IMR-90 (cell line): ENCODE measurements around the gene AGBL1. TPM values are rescaled to one million over a fixed set of nuclear protein-coding genes. Genes with fewer than 3 reads are reported as not detected.

ENCODE experiments used
- ATAC-seq: fragments of 200-7000 bp; cut with Tn5 transposase; 2 replicates; pipeline ENCODE4 v1.9.1; 2020; ENCODE audit warnings: low read depth, mild to moderate bottlenecking, moderate library complexity
- BruUV-seq: library from RNA; stranded (reverse); fragments of 400-500 nt; replicated peaks from 2 replicates; lab custom pipeline; 2021; lab: Mats Ljungman, UMichigan
- CTCF ChIA-PET: fragments of 300-600 bp; formaldehyde crosslinking; extraction: SDS; loops from one replicate; lab custom pipeline; 2021; ENCODE audit warnings: antibody characterized with exemption; lab: Yijun Ruan, JAX
- POLR2A ChIA-PET: fragments of 300-600 bp; sonication (Branson Sonifier 250); formaldehyde crosslinking; loops from one replicate; lab custom pipeline; 2022; ENCODE audit warnings: antibody characterized with exemption; ENCODE audit not compliant: unreplicated experiment; lab: Charles Lee
- DNase-seq: peaks from one replicate; pipeline ENCODE4 v3.0.0; 2013
- H2AFZ ChIP-seq: replicated peaks from 2 replicates; pipeline ENCODE3; 2013; ENCODE audit warnings: low read length, mild to moderate bottlenecking; ENCODE audit not compliant: poor library complexity
- H2AK5ac ChIP-seq: 2 replicates; pipeline ENCODE4 v1.6.1; 2013; ENCODE audit warnings: low read depth, low read length, inconsistent platforms
- H2AK9ac ChIP-seq: replicated peaks from 2 replicates; pipeline ENCODE3; 2013; ENCODE audit warnings: mild to moderate bottlenecking, low read depth, low read length, moderate library complexity; ENCODE audit not compliant: poor library complexity
- H2BK120ac ChIP-seq: 2 replicates; pipeline ENCODE4 v1.6.1; 2013; ENCODE audit warnings: low read depth, low read length, inconsistent platforms
- H2BK15ac ChIP-seq: 3 replicates; pipeline ENCODE4 v1.6.1; 2013; ENCODE audit warnings: low read depth, low read length, inconsistent platforms
- H2BK20ac ChIP-seq: 2 replicates; pipeline ENCODE4 v1.6.1; 2013; ENCODE audit warnings: low read depth, mild to moderate bottlenecking, inconsistent platforms, low read length, moderate library complexity
- H2BK5ac ChIP-seq: 2 replicates; pipeline ENCODE4 v1.6.1; 2013; ENCODE audit warnings: mild to moderate bottlenecking, low read depth, low read length, inconsistent platforms; ENCODE audit not compliant: poor library complexity, severe bottlenecking
- H3K14ac ChIP-seq: replicated peaks from 2 replicates; pipeline ENCODE4 v1.6.1; 2013; ENCODE audit warnings: low read depth, low read length, inconsistent platforms
- H3K18ac ChIP-seq: 2 replicates; pipeline ENCODE4 v1.6.1; 2013; ENCODE audit warnings: low read depth, low read length, control low read depth
- H3K23ac ChIP-seq: 2 replicates; pipeline ENCODE4 v1.6.1; 2013; ENCODE audit warnings: low read depth, low read length, inconsistent platforms
- H3K27ac ChIP-seq: 2 replicates; pipeline ENCODE4 v1.5.1; 2013; ENCODE audit warnings: mild to moderate bottlenecking, control low read depth, low read length; ENCODE audit not compliant: insufficient read depth
- H3K27me3 ChIP-seq: 2 replicates; pipeline ENCODE4 v1.6.1; 2013; ENCODE audit warnings: low read length; ENCODE audit not compliant: control insufficient read depth, insufficient read depth
- H3K36me3 ChIP-seq: 2 replicates; pipeline ENCODE4 v1.6.1; 2013; ENCODE audit warnings: low read length, mixed read lengths; ENCODE audit not compliant: control insufficient read depth, insufficient read depth
- H3K4ac ChIP-seq: 2 replicates; pipeline ENCODE4 v1.6.1; 2013; ENCODE audit warnings: low read depth, low read length, inconsistent platforms
- H3K4me1 ChIP-seq: 2 replicates; pipeline ENCODE4 v1.6.1; 2013; ENCODE audit warnings: low read length, mixed read lengths; ENCODE audit not compliant: control insufficient read depth, insufficient read depth
- H3K4me2 ChIP-seq: 2 replicates; pipeline ENCODE4 v1.6.1; 2013; ENCODE audit warnings: low read depth, mild to moderate bottlenecking, control low read depth, low read length, moderate library complexity
- H3K4me3 ChIP-seq: 2 replicates; pipeline ENCODE4 v1.5.1; 2013; ENCODE audit warnings: low read depth, mild to moderate bottlenecking, control low read depth, low read length, moderate library complexity; ENCODE audit not compliant: insufficient read depth
- H3K56ac ChIP-seq: 2 replicates; pipeline ENCODE4 v1.6.1; 2013; ENCODE audit warnings: low read length, inconsistent platforms; ENCODE audit not compliant: insufficient read depth; ENCODE audit errors: extremely low read depth
- H3K79me1 ChIP-seq, 2 experiments: 2 replicates each; pipeline ENCODE4 v1.6.1; 2013; ENCODE audit warnings: low read length in 2 of 2, inconsistent platforms in 1 of 2, low read depth in 1 of 2
- H3K9ac ChIP-seq: 2 replicates; pipeline ENCODE4 v1.6.1; 2013; ENCODE audit warnings: low read depth, low read length, control low read depth
- H3K9me1 ChIP-seq: 2 replicates; pipeline ENCODE4 v1.6.1; 2013; ENCODE audit warnings: low read length, inconsistent platforms; ENCODE audit not compliant: insufficient read depth
- H3K9me3 ChIP-seq: 2 replicates; pipeline ENCODE4 v1.6.1; 2013; ENCODE audit warnings: low read length; ENCODE audit not compliant: control insufficient read depth, insufficient read depth
- H4K20me1 ChIP-seq: 2 replicates; pipeline ENCODE4 v1.6.1; 2013; ENCODE audit warnings: low read length, inconsistent platforms; ENCODE audit not compliant: insufficient read depth
- H4K5ac ChIP-seq: 2 replicates; pipeline ENCODE4 v1.6.1; 2013; ENCODE audit warnings: mild to moderate bottlenecking, low read depth, low read length, control low read depth
- H4K8ac ChIP-seq, 2 experiments: 2 replicates each; pipeline ENCODE4 v1.6.1; 2013; ENCODE audit warnings: low read depth in 2 of 2, low read length in 2 of 2, control low read depth in 1 of 2, inconsistent platforms in 1 of 2
- H4K91ac ChIP-seq: 2 replicates; pipeline ENCODE4 v1.6.1; 2013; ENCODE audit warnings: low read depth, low read length, inconsistent platforms; ENCODE audit not compliant: insufficient read depth
- CEBPB ChIP-seq: IDR thresholded peaks from 2 replicates; pipeline ENCODE4 v1.6.1; 2012; ENCODE audit warnings: low read depth, low read length, improper control_type of control experiment
- CHD1 ChIP-seq: IDR thresholded peaks from 2 replicates; pipeline ENCODE4 v1.6.1; 2012; ENCODE audit warnings: low read depth, low read length, improper control_type of control experiment
- CTCF ChIP-seq: conservative IDR thresholded peaks from 2 replicates; pipeline ENCODE4 v1.5.1; 2012; ENCODE audit warnings: mild to moderate bottlenecking, low read depth, low read length, improper control_type of control experiment
- FOS ChIP-seq: fragments of 150-350 bp; IDR thresholded peaks from 2 replicates; pipeline ENCODE4 v1.6.1; 2016; ENCODE audit warnings: low read depth, low read length
- MAFK ChIP-seq: IDR thresholded peaks from 2 replicates; pipeline ENCODE4 v1.6.1; 2012; ENCODE audit warnings: low read depth, low read length, improper control_type of control experiment
- MXI1 ChIP-seq: IDR thresholded peaks from 2 replicates; pipeline ENCODE4 v1.6.1; 2012; ENCODE audit warnings: low read depth, mild to moderate bottlenecking, low read length, moderate library complexity, borderline replicate concordance
- NFE2L2 ChIP-seq: fragments of 150-350 bp; IDR thresholded peaks from 2 replicates; pipeline ENCODE4 v1.6.1; 2016; ENCODE audit warnings: low read depth, mild to moderate bottlenecking, low read length
- POLR2A ChIP-seq: IDR thresholded peaks from 2 replicates; pipeline ENCODE4 v1.6.1; 2012; ENCODE audit warnings: mild to moderate bottlenecking, low read depth, low read length
- RAD21 ChIP-seq: IDR thresholded peaks from 2 replicates; pipeline ENCODE4 v1.6.1; 2012; ENCODE audit warnings: low read length, improper control_type of control experiment
- RCOR1 ChIP-seq: IDR thresholded peaks from 2 replicates; pipeline ENCODE4 v1.6.1; 2012; ENCODE audit warnings: mild to moderate bottlenecking, low read length, improper control_type of control experiment; ENCODE audit not compliant: insufficient replicate concordance
- RFX5 ChIP-seq: IDR thresholded peaks from 2 replicates; pipeline ENCODE4 v1.8.0; 2012; ENCODE audit warnings: low read depth, mild to moderate bottlenecking, low read length, moderate library complexity
- SMC3 ChIP-seq: fragments of 150-350 bp; IDR thresholded peaks from 2 replicates; pipeline ENCODE4 v1.6.1; 2016; ENCODE audit warnings: low read depth, mild to moderate bottlenecking, antibody characterized with exemption, low read length, moderate library complexity
- WGBS, 2 experiments: methylation state at CpG; one replicate each; pipeline versions ENCODE4 v1.1.5 to v1.1.7; 2013; ENCODE audit warnings: missing lambda C conversion rate in 2 of 2; ENCODE audit not compliant: insufficient read length in 1 of 2; ENCODE audit errors: extremely low coverage in 2 of 2; 5-methylcytosine and 5-hydroxymethylcytosine counted together
- dilution Hi-C: fragments of 300-500 bp; cut with HindIII; formaldehyde crosslinking; loops from one replicate; pipeline ENCODE4 v1.14.3; 2018; ENCODE audit warnings: low sequenced_read_pairs; ENCODE audit not compliant: unreplicated experiment
- in situ Hi-C: fragments of 300-500 bp; cut with MboI; formaldehyde crosslinking; loops from 3 replicates; pipeline ENCODE4 v1.14.3; 2019; ENCODE audit warnings: low sequenced_read_pairs, inconsistent platforms, mixed read lengths
- intact Hi-C: fragments of 100-400 bp; cut with micrococcal nuclease; formaldehyde crosslinking; loops from 2 replicates; pipeline ENCODE4 v1.10.0; 2022
- polyA plus RNA-seq, 3 experiments: library from polyadenylated mRNA; depleted of rRNA; stranded (reverse); fragments of >200 nt; gene quantifications; 2 replicates each; pipeline ENCODE4 v1.2.3, GENCODE V29; 2012; ENCODE audit warnings: low replicate concordance in 1 of 3
- total RNA-seq: library from RNA; depleted of rRNA; stranded (reverse); fragments of >200 nt; gene quantifications from 2 replicates; pipeline ENCODE4 v1.2.3, GENCODE V29; 2012
- TF ChIP-seq, protein P1 (sequence below): fragments of 150-350 bp; IDR thresholded peaks from 2 replicates; pipeline ENCODE4 v1.6.1; 2016; ENCODE audit warnings: low read depth, mild to moderate bottlenecking, low read length, moderate library complexity, borderline replicate concordance

Gene AGBL1
- total and polyA plus RNA-seq, 2 of the 4 experiments (the other 2 are of a cell fraction) = not detected

- Histone ChIP-seq H4K5ac (no peak overlapping the region), H3K56ac (no peak overlapping the region), H3K14ac (no peak overlapping the region), H3K27me3 (no peaks in the 10 kb centered on the region), H2AFZ (no peak overlapping the region), H4K91ac (no peak overlapping the region), H3K23ac (no peak overlapping the region), H2BK5ac (no peak overlapping the region), H3K4ac (no peak overlapping the region), H3K27ac (no peak overlapping the region), H3K9ac (no peak overlapping the region), H3K9me1 (no peaks in the 10 kb centered on the region), H3K36me3 (no peaks in the 10 kb centered on the region), H4K20me1 (no peaks in the 10 kb centered on the region), H3K4me2 (no peak overlapping the region), H2BK15ac (no peak overlapping the region), H3K9me3 (peaks cover 16% of the 10 kb centered on the region; the same call in 1 of the 2 replicates), H2AK9ac (no peak overlapping the region), H3K18ac (no peak overlapping the region), H2BK20ac (no peak overlapping the region), H2AK5ac (no peak overlapping the region), H2BK120ac (no peak overlapping the region), H4K8ac (no peak overlapping the region), H3K4me3 (no peak overlapping the region), H3K4me1 (no peaks in the 10 kb centered on the region), H3K79me1 (no peaks in the 10 kb centered on the region)
- 5% methylated on average over 4 of the region's 6 CpGs; no CpG with 5 or more reads in 1 of the 2 experiments for WGBS, 2 experiments
- no peak for ATAC-seq
- in situ Hi-C loops (loop anchor here (10.0 kb wide), 1 partner anchor 55 kb away; no protein-coding TSS in a partner anchor), dilution Hi-C loops (no loop called here), intact Hi-C loops (no loop called here)
- POLR2A ChIA-PET = no interaction called here
- no peak for TF ChIP-seq RFX5
- TF ChIP-seq CHD1 = no peak
- no peak for TF ChIP-seq POLR2A
- no peak for TF ChIP-seq FOS
- TF ChIP-seq RAD21 = no peak
- TF ChIP-seq SMC3 = no peak
- no peak for TF ChIP-seq CEBPB
- TF ChIP-seq, protein P1, sequence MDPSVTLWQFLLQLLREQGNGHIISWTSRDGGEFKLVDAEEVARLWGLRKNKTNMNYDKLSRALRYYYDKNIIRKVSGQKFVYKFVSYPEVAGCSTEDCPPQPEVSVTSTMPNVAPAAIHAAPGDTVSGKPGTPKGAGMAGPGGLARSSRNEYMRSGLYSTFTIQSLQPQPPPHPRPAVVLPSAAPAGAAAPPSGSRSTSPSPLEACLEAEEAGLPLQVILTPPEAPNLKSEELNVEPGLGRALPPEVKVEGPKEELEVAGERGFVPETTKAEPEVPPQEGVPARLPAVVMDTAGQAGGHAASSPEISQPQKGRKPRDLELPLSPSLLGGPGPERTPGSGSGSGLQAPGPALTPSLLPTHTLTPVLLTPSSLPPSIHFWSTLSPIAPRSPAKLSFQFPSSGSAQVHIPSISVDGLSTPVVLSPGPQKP = no peak
- TF ChIP-seq MXI1 = no peak
- no peak for TF ChIP-seq RCOR1
- TF ChIP-seq MAFK = no peak
- no peak for TF ChIP-seq NFE2L2
- TF ChIP-seq CTCF = no peak
- CTCF ChIA-PET = no interaction called here
- DNase-seq = no peak
- BruUV-seq = no TSS peak
Measured at GRCh38 chr15:86229936-86230335, 150.3 kb downstream of the AGBL1 start.
